HG03521 (cell line): Measurements from ENCODE around the gene SERPINA9.
"Not testable (repeated sequence)": the region's sequence is repeated elsewhere in the genome, so short reads cannot be mapped to it uniquely, and the experiment has no call there.

ENCODE experiments used
- ATAC-seq: cut with Tn5 transposase; IDR thresholded peaks from one replicate; pipeline ENCODE4 v1.9.1; 2021; ENCODE audit warnings: mild to moderate bottlenecking, moderate library complexity; ENCODE audit not compliant: unreplicated experiment

SERPINA9 gene

GRCh38 chr14:94489336-94489735 is 13.3 kb upstream of the SERPINA9 start:
- ATAC-seq = no peak

- ATAC-seq = no peak
Measured at GRCh38 chr14:94486883-94487282, 10.9 kb upstream of the SERPINA9 start.

- ATAC-seq = peak; percentile 51
Measured at GRCh38 chr14:94485944-94486841, 10.2 kb upstream of the SERPINA9 start.

GRCh38 chr14:94484481-94484880 is 8.5 kb upstream of the SERPINA9 start:
- ATAC-seq = no peak

GRCh38 chr14:94483729-94484275 is 7.8 kb upstream of the SERPINA9 start:
- no peak for ATAC-seq

GRCh38 chr14:94483071-94483451 is 7.1 kb upstream of the SERPINA9 start:
- ATAC-seq = no peak

GRCh38 chr14:94482132-94483070 is 6.4 kb upstream of the SERPINA9 start:
- ATAC-seq = not testable (repeated sequence)

GRCh38 chr14:94481468-94482131 is 5.6 kb upstream of the SERPINA9 start:
- ATAC-seq = no peak

- no peak for ATAC-seq
Measured at GRCh38 chr14:94480809-94481208, 4.8 kb upstream of the SERPINA9 start.

- no peak for ATAC-seq
Measured at GRCh38 chr14:94478420-94478819, 2.4 kb upstream of the SERPINA9 start.

- no peak for ATAC-seq
Measured at GRCh38 chr14:94474581-94475031, 1.4 kb downstream of the SERPINA9 start.

- ATAC-seq = no peak
Measured at GRCh38 chr14:94473666-94474410, 2.2 kb downstream of the SERPINA9 start.

GRCh38 chr14:94472842-94473241 is 3.2 kb downstream of the SERPINA9 start:
- ATAC-seq = no peak

GRCh38 chr14:94471045-94471444 is 5.0 kb downstream of the SERPINA9 start:
- ATAC-seq = no peak

- no peak for ATAC-seq
Measured at GRCh38 chr14:94470311-94470710, 5.7 kb downstream of the SERPINA9 start.

GRCh38 chr14:94469261-94469660 is 6.7 kb downstream of the SERPINA9 start:
- ATAC-seq = no peak

GRCh38 chr14:94467728-94468520 is 8.1 kb downstream of the SERPINA9 start:
- no peak for ATAC-seq

GRCh38 chr14:94466706-94467370 is 9.2 kb downstream of the SERPINA9 start:
- ATAC-seq = no peak

GRCh38 chr14:94465042-94465441 is 11.0 kb downstream of the SERPINA9 start:
- ATAC-seq = no peak
